K562 (cell line): ENCODE results near the gene METAP1D. TPM values are rescaled to one million over a fixed set of nuclear protein-coding genes. Genes with fewer than 3 reads are reported as not detected.

Source experiments
- CBX5 ChIP-seq: IDR thresholded peaks from 2 replicates; pipeline ENCODE4 v1.6.1; 2014; ENCODE audit warnings: low read depth, borderline replicate concordance
- CHD4 ChIP-seq: fragments of 200-600 bp; sonication (generic); IDR thresholded peaks from 3 replicates; pipeline ENCODE4 v1.6.1; 2012; ENCODE audit warnings: low read depth, mild to moderate bottlenecking, mixed read lengths, low read length, inconsistent platforms; ENCODE audit not compliant: insufficient read depth, insufficient replicate concordance, poor library complexity, severe bottlenecking
- CTCF ChIP-seq, 3 experiments: IDR thresholded peaks in 2 of 3; conservative IDR thresholded peaks in 1 of 3; 2 replicates each; pipeline ENCODE4 v1.5.1; 2011 to 2012; ENCODE audit warnings: low read length in 3 of 3, mild to moderate bottlenecking in 3 of 3, control low read depth in 2 of 3, improper control_type of control experiment in 1 of 3, inconsistent platforms in 1 of 3, low read depth in 1 of 3, mixed read lengths in 1 of 3, moderate library complexity in 1 of 3; ENCODE audit not compliant: insufficient read depth in 2 of 3
- ETV1 ChIP-seq: fragments of 450-650 bp; conservative IDR thresholded peaks from 2 replicates; pipeline ENCODE4 v1.6.1; 2016; ENCODE audit warnings: missing genetic modification characterization, control low read depth, low read depth, missing compliant biosample characterization
- MBD1 ChIP-seq: fragments of 250-450 bp; sonication (Bioruptor Pico); IDR thresholded peaks from 2 replicates; pipeline ENCODE4 v1.8.0; 2022; ENCODE audit warnings: inconsistent platforms
- NCOA1 ChIP-seq: fragments of 450-650 bp; IDR thresholded peaks from 2 replicates; pipeline ENCODE4 v1.6.1; 2016; ENCODE audit warnings: low read depth
- PYGO2 ChIP-seq: fragments of 450-650 bp; IDR thresholded peaks from 2 replicates; pipeline ENCODE4 v1.6.1; 2016; ENCODE audit warnings: mild to moderate bottlenecking, missing genetic modification characterization, moderate library complexity, missing compliant biosample characterization
- RB1 ChIP-seq: fragments of 450-650 bp; IDR thresholded peaks from 2 replicates; pipeline ENCODE4 v1.6.1; 2017; ENCODE audit warnings: low read depth, mild to moderate bottlenecking
- WHSC1 ChIP-seq: IDR thresholded peaks from one replicate; pipeline ENCODE4 v1.6.1; 2012; ENCODE audit warnings: low read length, control low read depth, inconsistent platforms
- polyA plus RNA-seq, 8 experiments: library from polyadenylated mRNA; depleted of rRNA in 4 of 8; stranded (reverse) in 5 of 8; unstranded in 3 of 8; fragments of >200 nt; fragmentation: Nextera tagmentation in 2 of 8; fragmentation: Illumina TruSeq in 1 of 8; extraction: Ambion mirVana in 2 of 8; extraction: Trizol in 1 of 8; gene quantifications; 2 replicates each; pipeline versions ENCODE4 v1.2.1 to v1.2.3, GENCODE V29; 2011 to 2014; ENCODE audit warnings: inconsistent platforms in 1 of 8, missing spikeins in 1 of 8
- total RNA-seq, 7 experiments: library from RNA; depleted of rRNA in 6 of 7; stranded (reverse); fragments of >200 nt in 6 of 7; fragmentation: Illumina TruSeq in 2 of 7; extraction: Trizol in 2 of 7; gene quantifications; 2 replicates each; pipeline versions ENCODE4 v1.2.1 to v1.2.3, GENCODE V29; 2011 to 2021; ENCODE audit warnings: low replicate concordance in 1 of 7

Gene METAP1D
- total and polyA plus RNA-seq, 9 of the 15 experiments (the other 6 are each of a cell fraction or from before 2014, with no cell fraction given), result 8.0 to 23.4 (median 15.7) TPM

- TF ChIP-seq CTCF (IDR thresholded peaks at IDR 0.05 in 2 of 3, conservative IDR thresholded peaks at IDR 0.05 in 1 of 3; ENCODE audit: insufficient read depth in 2 of 3, low read depth in 1 of 3, low read length in 3 of 3), result peak in 2 of 3 experiments; percentile 12 to 16; a peak in 2 of 6 replicates
- TF ChIP-seq CHD4, result peak; percentile 11
- 0 out of 2 replicates have a peak, but pooled peaks have one; percentile 14 for TF ChIP-seq CBX5
- TF ChIP-seq MBD1, result peak; percentile 80; the same call in 1 of the 2 replicates
- TF ChIP-seq WHSC1, result no peak
- TF ChIP-seq NCOA1, result no peak
- no peak for TF ChIP-seq PYGO2 (tag)
- peak; percentile 37; the same call in 1 of the 2 replicates for TF ChIP-seq RB1
- TF ChIP-seq ETV1 (tag), result no peak
Observed at GRCh38 chr2:172083628-172084394, 84.1 kb downstream of the METAP1D start (continued).
